ENCODE results near the gene SIX3.

The SIX3 gene

GRCh38 chr2:44906972-44907371 lies 34.5 kb upstream of the SIX3 start:
- DNase-seq (ENCODE audit: low read depth): no peak
- no peak overlapping the region for H3K4me3 ChIP-seq (ENCODE audit: low read length)
- TF ChIP-seq CTCF (IDR thresholded peaks at IDR 0.05; ENCODE audit: insufficient read depth, low read depth, low read length, missing control alignments): no peak

- no peak for TF ChIP-seq CTCF (IDR thresholded peaks at IDR 0.05; ENCODE audit: insufficient read depth, low read depth, low read length, missing control alignments)
- DNase-seq (ENCODE audit: low read depth): no peak
- no peak overlapping the region for H3K4me3 ChIP-seq (ENCODE audit: low read length)
Measured at GRCh38 chr2:44909831-44910230, 31.7 kb upstream of the SIX3 start.

- H3K4me3 ChIP-seq (ENCODE audit: low read length): no peak overlapping the region
- TF ChIP-seq CTCF (IDR thresholded peaks at IDR 0.05; ENCODE audit: insufficient read depth, low read depth, low read length, missing control alignments): no peak
- peak; percentile 47 for DNase-seq (ENCODE audit: low read depth)
Measured at GRCh38 chr2:44912660-44913059, 28.8 kb upstream of the SIX3 start.

GRCh38 chr2:44916291-44916690 lies 25.2 kb upstream of the SIX3 start:
- no peak overlapping the region for H3K4me3 ChIP-seq (ENCODE audit: low read length)
- no peak for DNase-seq (ENCODE audit: low read depth)
- no peak for TF ChIP-seq CTCF (IDR thresholded peaks at IDR 0.05; ENCODE audit: insufficient read depth, low read depth, low read length, missing control alignments)

- H3K4me3 ChIP-seq (ENCODE audit: low read length): no peak overlapping the region
- peak; percentile 88 for DNase-seq (ENCODE audit: low read depth)
- no peak for TF ChIP-seq CTCF (IDR thresholded peaks at IDR 0.05; ENCODE audit: insufficient read depth, low read depth, low read length, missing control alignments)
Measured at GRCh38 chr2:44918095-44918775, 23.3 kb upstream of the SIX3 start.

- TF ChIP-seq CTCF (IDR thresholded peaks at IDR 0.05; ENCODE audit: insufficient read depth, low read depth, low read length, missing control alignments): no peak
- DNase-seq (ENCODE audit: low read depth): no peak
- H3K4me3 ChIP-seq (ENCODE audit: low read length): no peak overlapping the region
Measured at GRCh38 chr2:44920751-44921150, 20.8 kb upstream of the SIX3 start.

- no peak for TF ChIP-seq CTCF (IDR thresholded peaks at IDR 0.05; ENCODE audit: insufficient read depth, low read depth, low read length, missing control alignments)
- no peak for DNase-seq (ENCODE audit: low read depth)
- no peak overlapping the region for H3K4me3 ChIP-seq (ENCODE audit: low read length)
Measured at GRCh38 chr2:44922776-44923175, 18.7 kb upstream of the SIX3 start.

Data from epithelial cell of esophagus (primary cell).